B cell (primary cell): ENCODE data around the gene HLCS. TPM values are rescaled to one million over a fixed set of nuclear protein-coding genes. Genes with fewer than 3 reads are reported as not detected.

Experiments
- ATAC-seq: fragments of 200-7000 bp; cut with Tn5 transposase; one replicate; pipeline ENCODE4 v1.10.0; 2021; ENCODE audit warnings: low read depth, mild to moderate bottlenecking, moderate number of reproducible peaks, moderate library complexity
- CTCF ChIA-PET: fragments of 350-600 bp; sonication (Branson Sonifier 250); formaldehyde crosslinking; loops from one replicate; lab custom pipeline; 2021; ENCODE audit warnings: antibody characterized with exemption, inconsistent platforms; lab: Charles Lee
- POLR2A ChIA-PET: fragments of 350-600 bp; sonication (Branson Sonifier 250); formaldehyde crosslinking; loops from one replicate; lab custom pipeline; 2021; ENCODE audit warnings: antibody characterized with exemption; lab: Charles Lee
- DNase-seq: peaks from one replicate; pipeline ENCODE4 v3.0.0; 2013
- H2AFZ ChIP-seq: 2 replicates; pipeline ENCODE4 v1.6.1; 2012; ENCODE audit warnings: mild to moderate bottlenecking, low read depth, low read length; ENCODE audit not compliant: insufficient read depth, poor library complexity, severe bottlenecking
- H3K27ac ChIP-seq, 2 donors: 1 replicate in 1 of 2; 2 replicates in 1 of 2; pipeline ENCODE4 v1.5.1; 2012 to 2013; ENCODE audit warnings: low read length in 2 of 2, mild to moderate bottlenecking in 2 of 2, moderate library complexity in 1 of 2
- H3K27me3 ChIP-seq, 4 experiments: fragments of 200-600 bp in 1 of 4; sonication (generic) in 1 of 4; replicated peaks in 1 of 4; 1 replicate in 2 of 4; 2 replicates in 2 of 4; pipeline versions ENCODE4 v1.6.1 to v1.7.0; 2013 to 2016; ENCODE audit warnings: low read length in 3 of 4, mild to moderate bottlenecking in 2 of 4, mixed read lengths in 1 of 4, moderate library complexity in 1 of 4; ENCODE audit not compliant: insufficient read depth in 4 of 4, control insufficient read depth in 3 of 4; ENCODE audit errors: control extremely low read depth in 1 of 4
- H3K36me3 ChIP-seq, 2 experiments: replicated peaks in 1 of 2; 1 replicate in 1 of 2; 2 replicates in 1 of 2; pipeline versions ENCODE4 v1.6.1 to v1.7.1; 2013; ENCODE audit warnings: low read length in 1 of 2; ENCODE audit not compliant: insufficient read depth in 2 of 2, control insufficient read depth in 1 of 2; ENCODE audit errors: control extremely low read depth in 1 of 2, extremely low read depth in 1 of 2
- H3K4me1 ChIP-seq, 2 donors: fragments of 200-600 bp in 1 of 2; sonication (generic) in 1 of 2; 1 replicate in 1 of 2; 2 replicates in 1 of 2; pipeline versions ENCODE4 v1.5.1 to v1.6.1; 2013 to 2017; ENCODE audit warnings: low read length in 2 of 2; ENCODE audit not compliant: control insufficient read depth in 2 of 2, insufficient read depth in 2 of 2
- H3K4me2 ChIP-seq: replicated peaks from 2 replicates; pipeline ENCODE3; 2012; ENCODE audit warnings: mild to moderate bottlenecking, low read depth, low read length; ENCODE audit not compliant: poor library complexity, severe bottlenecking
- H3K4me3 ChIP-seq, 5 experiments: fragments of 200-600 bp in 1 of 5; sonication (generic) in 1 of 5; 1 replicate in 3 of 5; 2 replicates in 2 of 5; pipeline versions ENCODE4 v1.5.1 to v1.7.0; 2011 to 2016; ENCODE audit warnings: low read length in 4 of 5, mild to moderate bottlenecking in 4 of 5, low read depth in 2 of 5, control low read depth in 1 of 5, moderate library complexity in 1 of 5; ENCODE audit not compliant: insufficient read depth in 1 of 5; ENCODE audit errors: control extremely low read depth in 1 of 5, extremely low read depth in 1 of 5
- H3K79me2 ChIP-seq: fragments of 200-600 bp; sonication (generic); one replicate; pipeline ENCODE4 v1.6.0; 2016; ENCODE audit warnings: low read length; ENCODE audit not compliant: control insufficient read depth, insufficient read depth
- H3K9ac ChIP-seq: fragments of 200-600 bp; sonication (generic); 2 replicates; pipeline ENCODE4 v1.6.1; 2017; ENCODE audit warnings: mild to moderate bottlenecking, low read length, moderate library complexity
- H3K9me3 ChIP-seq, 3 donors: one replicate each; pipeline versions ENCODE4 v1.6.1 to v1.7.1; 2013; ENCODE audit warnings: low read length in 2 of 3; ENCODE audit not compliant: control insufficient read depth in 2 of 3, insufficient read depth in 1 of 3; ENCODE audit errors: control extremely low read depth in 1 of 3
- H4K20me1 ChIP-seq: 2 replicates; pipeline ENCODE4 v1.6.0; 2012; ENCODE audit warnings: mild to moderate bottlenecking, low read length; ENCODE audit not compliant: insufficient read depth, control insufficient read depth, poor library complexity, severe bottlenecking
- H3K27ac Mint-ChIP-seq: one replicate; pipeline ENCODE4 v1.8.0; 2021; ENCODE audit warnings: mixed read lengths
- H3K27me3 Mint-ChIP-seq: one replicate; pipeline ENCODE4 v1.8.0; 2021; ENCODE audit warnings: mixed read lengths
- H3K4me1 Mint-ChIP-seq: one replicate; pipeline ENCODE4 v1.8.0; 2021; ENCODE audit warnings: mixed read lengths
- H3K4me3 Mint-ChIP-seq: one replicate; pipeline ENCODE4 v1.8.0; 2021; ENCODE audit warnings: mixed read lengths
- H3K9me3 Mint-ChIP-seq: one replicate; pipeline ENCODE4 v1.8.0; 2022; ENCODE audit warnings: mixed read lengths; ENCODE audit not compliant: insufficient read depth
- EZH2 ChIP-seq: IDR thresholded peaks from 2 replicates; pipeline ENCODE4 v1.6.1; 2012; ENCODE audit warnings: borderline replicate concordance, low read depth, mild to moderate bottlenecking, moderate library complexity, low read length; ENCODE audit not compliant: insufficient read depth, poor library complexity, severe bottlenecking
- WGBS: methylation state at CpG from one replicate; pipeline ENCODE4 v1.1.5; 2013; ENCODE audit warnings: missing lambda C conversion rate; ENCODE audit not compliant: insufficient coverage; 5-methylcytosine and 5-hydroxymethylcytosine counted together
- intact Hi-C: fragments of 100-400 bp; cut with micrococcal nuclease; formaldehyde crosslinking; loops from one replicate; pipeline ENCODE4 v1.10.0; 2022
- polyA plus RNA-seq: library from polyadenylated mRNA; depleted of rRNA; stranded (reverse); fragments of >200 nt; gene quantifications from 2 replicates; pipeline ENCODE4 v1.2.3, GENCODE V29; 2012
- total RNA-seq, 2 donors: library from RNA; stranded (reverse); fragments of 120-200 nt in 1 of 2; gene quantifications; 1 replicate in 1 of 2; 2 replicates in 1 of 2; pipeline versions ENCODE4 v1.2.3 to v1.2.4, GENCODE V29; 2013 to 2022
- TF ChIP-seq, protein P1 (sequence below): fragments of 200-600 bp; IDR thresholded peaks from one replicate; pipeline ENCODE4 v1.8.0; 2022; ENCODE audit warnings: antibody characterized with exemption, mild to moderate bottlenecking

The HLCS gene
- total and polyA plus RNA-seq, 2 donors (not counting 1 experiment from before 2014, with no cell fraction given): 4.4 to 14.7 TPM

DNA sequence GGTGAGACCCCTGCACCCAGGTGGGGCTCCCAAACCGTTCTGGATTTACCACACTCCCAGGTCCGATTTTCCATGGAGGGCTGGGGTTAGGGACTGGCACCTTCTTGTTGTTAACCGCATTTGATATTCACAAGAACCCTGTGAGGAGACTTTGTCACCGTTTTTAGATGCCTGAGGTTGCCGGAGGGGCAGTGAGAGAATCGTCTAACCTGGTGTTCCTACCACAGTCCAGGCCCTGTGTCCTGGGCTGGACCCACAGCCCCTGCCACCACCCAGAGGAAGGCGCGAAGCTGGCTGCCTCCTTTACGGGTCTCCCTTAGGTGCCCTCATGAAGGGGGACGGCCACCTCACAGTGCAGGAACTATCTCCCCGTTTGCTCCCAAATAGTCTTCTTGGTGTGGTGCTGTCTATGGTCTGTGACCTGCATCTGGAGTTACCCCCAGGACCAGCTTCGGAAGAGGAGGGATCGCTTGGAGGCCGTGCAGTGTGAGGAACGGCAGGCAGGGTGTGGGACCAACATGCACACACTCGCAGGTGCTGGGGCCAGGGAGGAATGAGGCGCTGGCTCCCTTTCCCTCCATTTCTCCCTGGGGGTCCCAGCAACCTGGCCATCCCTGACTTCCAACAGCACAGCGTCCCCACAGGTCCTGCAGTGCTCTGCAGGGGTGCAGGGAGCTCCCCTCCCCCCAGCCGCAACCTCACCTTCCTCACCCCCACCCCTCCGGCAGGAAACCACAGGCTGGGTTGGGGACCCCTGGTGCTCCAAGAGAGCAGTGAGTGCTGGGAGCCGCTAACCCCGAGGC lies 260.6 kb downstream of the HLCS start:
- 5% methylated on average over 17 of the region's 22 CpGs for WGBS
- Histone ChIP-seq H3K4me3 (no peak overlapping the region), H3K9ac (no peak overlapping the region), H3K9me3 (peaks cover 0 to 10% (median 0%) of the 10 kb centered on the region in 3 donors), H3K4me2 (no peak overlapping the region), H2AFZ (no peak overlapping the region), H3K27ac (no peak overlapping the region), H3K36me3 (no peaks in the 10 kb centered on the region), H3K79me2 (no peaks in the 10 kb centered on the region), H3K4me1 (peaks cover 11 to 26% of the 10 kb centered on the region in 2 donors), H3K27me3 (peaks cover 0 to 98% (median 52%) of the 10 kb centered on the region in 4 experiments), H4K20me1 (no peaks in the 10 kb centered on the region)
- intact Hi-C loops: no loop called here
- Mint-ChIP-seq H3K27me3 (peaks cover 70% of the 10 kb centered on the region), H3K4me1 (peaks cover 25% of the 10 kb centered on the region), H3K9me3 (no peaks in the 10 kb centered on the region), H3K4me3 (no peak overlapping the region), H3K27ac (no peak overlapping the region)
- ChIA-PET POLR2A (no interaction called here), CTCF (no interaction called here)
- TF ChIP-seq, protein P1, sequence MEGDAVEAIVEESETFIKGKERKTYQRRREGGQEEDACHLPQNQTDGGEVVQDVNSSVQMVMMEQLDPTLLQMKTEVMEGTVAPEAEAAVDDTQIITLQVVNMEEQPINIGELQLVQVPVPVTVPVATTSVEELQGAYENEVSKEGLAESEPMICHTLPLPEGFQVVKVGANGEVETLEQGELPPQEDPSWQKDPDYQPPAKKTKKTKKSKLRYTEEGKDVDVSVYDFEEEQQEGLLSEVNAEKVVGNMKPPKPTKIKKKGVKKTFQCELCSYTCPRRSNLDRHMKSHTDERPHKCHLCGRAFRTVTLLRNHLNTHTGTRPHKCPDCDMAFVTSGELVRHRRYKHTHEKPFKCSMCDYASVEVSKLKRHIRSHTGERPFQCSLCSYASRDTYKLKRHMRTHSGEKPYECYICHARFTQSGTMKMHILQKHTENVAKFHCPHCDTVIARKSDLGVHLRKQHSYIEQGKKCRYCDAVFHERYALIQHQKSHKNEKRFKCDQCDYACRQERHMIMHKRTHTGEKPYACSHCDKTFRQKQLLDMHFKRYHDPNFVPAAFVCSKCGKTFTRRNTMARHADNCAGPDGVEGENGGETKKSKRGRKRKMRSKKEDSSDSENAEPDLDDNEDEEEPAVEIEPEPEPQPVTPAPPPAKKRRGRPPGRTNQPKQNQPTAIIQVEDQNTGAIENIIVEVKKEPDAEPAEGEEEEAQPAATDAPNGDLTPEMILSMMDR: no peak
- TF ChIP-seq EZH2: no peak
- no peak for DNase-seq
- no peak for ATAC-seq

DNA sequence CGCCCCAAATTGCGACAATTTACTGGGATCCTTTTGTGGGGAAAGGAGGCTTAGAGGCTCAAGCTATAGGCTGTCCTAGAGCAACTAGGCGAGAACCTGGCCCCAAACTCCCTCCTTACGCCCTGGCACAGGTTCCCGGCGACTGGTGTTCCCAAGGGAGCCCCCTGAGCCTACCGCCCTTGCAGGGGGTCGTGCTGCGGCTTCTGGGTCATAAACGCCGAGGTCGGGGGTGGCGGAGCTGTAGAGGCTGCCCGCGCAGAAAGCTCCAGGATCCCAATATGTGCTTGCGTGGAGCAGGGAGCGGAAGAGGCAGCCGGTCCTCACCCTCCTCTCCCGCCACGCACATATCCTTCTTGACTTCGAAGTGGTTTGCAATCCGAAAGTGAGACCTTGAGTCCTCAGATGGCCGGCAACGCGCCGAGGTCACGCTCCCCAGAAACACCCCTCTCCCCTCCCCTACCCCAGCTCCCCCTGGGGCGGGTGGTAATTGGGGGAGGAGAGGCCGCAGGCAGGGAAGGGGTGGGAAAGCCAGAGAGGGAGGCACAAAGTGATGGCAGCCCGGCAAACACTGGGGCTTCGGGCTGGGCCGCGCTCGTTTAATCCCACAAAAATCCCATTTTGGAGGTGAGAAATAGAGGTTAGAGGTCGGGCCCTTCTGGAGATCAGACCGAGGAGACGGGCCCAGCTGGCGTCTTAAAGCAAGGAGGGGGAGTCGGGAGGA lies 261.4 kb downstream of the HLCS start:
- Mint-ChIP-seq H3K27me3 (peaks cover 70% of the 10 kb centered on the region), H3K27ac (no peak overlapping the region), H3K4me1 (peaks cover 32% of the 10 kb centered on the region), H3K4me3 (no peak overlapping the region), H3K9me3 (no peaks in the 10 kb centered on the region)
- no peaks in the 10 kb centered on the region for H3K36me3 ChIP-seq
- DNase-seq: no peak
- H3K4me1 ChIP-seq: peaks cover 17 to 33% of the 10 kb centered on the region in 2 donors
- ChIA-PET CTCF (no interaction called here), POLR2A (no interaction called here)
- peak overlapping the region; percentile 1 for H3K4me2 ChIP-seq
- no peak for TF ChIP-seq EZH2
- TF ChIP-seq, protein P1: no peak
- H3K4me3 ChIP-seq: no peak overlapping the region
- no peak for ATAC-seq
- 12% methylated on average over 31 of the region's 39 CpGs for WGBS
- H3K9ac ChIP-seq: no peak overlapping the region
- no peak overlapping the region for H3K27ac ChIP-seq
- H3K79me2 ChIP-seq: no peaks in the 10 kb centered on the region
- H3K9me3 ChIP-seq: peaks cover 0 to 15% (median 0%) of the 10 kb centered on the region in 3 donors
- intact Hi-C loops: no loop called here
- H2AFZ ChIP-seq: no peak overlapping the region
- H3K27me3 ChIP-seq: peaks cover 0 to 98% (median 56%) of the 10 kb centered on the region in 4 experiments
- H4K20me1 ChIP-seq: no peaks in the 10 kb centered on the region
